H1 (cell line): ENCODE results near the gene MRPS18B.

Experiments used
- CHD1 ChIP-seq: IDR thresholded peaks from 2 replicates; pipeline ENCODE4 v1.6.1; 2012; ENCODE audit warnings: low read depth, low read length, improper control_type of control experiment
- CHD2 ChIP-seq: IDR thresholded peaks from 2 replicates; pipeline ENCODE4 v1.6.1; 2012; ENCODE audit warnings: low read length, improper control_type of control experiment
- CREB1 ChIP-seq: IDR thresholded peaks from 2 replicates; pipeline ENCODE4 v1.6.1; 2012; ENCODE audit warnings: inconsistent platforms
- EP300 ChIP-seq, 2 experiments: IDR thresholded peaks; 1 replicate in 1 of 2; 2 replicates in 1 of 2; pipeline ENCODE4 v1.6.1; 2011 to 2012; ENCODE audit warnings: low read depth in 2 of 2, low read length in 2 of 2, mild to moderate bottlenecking in 2 of 2, borderline replicate concordance in 1 of 2, inconsistent platforms in 1 of 2, moderate library complexity in 1 of 2
- KDM5A ChIP-seq: fragments of 200-600 bp; IDR thresholded peaks from 2 replicates; pipeline ENCODE4 v1.7.1; 2012; ENCODE audit warnings: mild to moderate bottlenecking, low read length, inconsistent platforms, mixed read lengths
- NANOG ChIP-seq: IDR thresholded peaks from 2 replicates; pipeline ENCODE4 v1.6.1; 2011; ENCODE audit warnings: low read length, low read depth, mild to moderate bottlenecking, inconsistent platforms; ENCODE audit not compliant: insufficient read depth, poor library complexity, severe bottlenecking
- RAD21 ChIP-seq, 2 experiments: IDR thresholded peaks in 1 of 2; conservative IDR thresholded peaks in 1 of 2; 2 replicates each; pipeline ENCODE4 v1.6.1; 2011; ENCODE audit warnings: low read depth in 2 of 2, low read length in 2 of 2, improper control_type of control experiment in 1 of 2, inconsistent platforms in 1 of 2, mild to moderate bottlenecking in 1 of 2, moderate library complexity in 1 of 2
- SIN3A ChIP-seq, 2 experiments: IDR thresholded peaks in 1 of 2; conservative IDR thresholded peaks in 1 of 2; 2 replicates each; pipeline ENCODE4 v1.6.1; 2011 to 2012; ENCODE audit warnings: low read length in 2 of 2, improper control_type of control experiment in 1 of 2, low read depth in 1 of 2, mild to moderate bottlenecking in 1 of 2
- SIX5 ChIP-seq: IDR thresholded peaks from 2 replicates; pipeline ENCODE4 v1.6.1; 2011; ENCODE audit warnings: mild to moderate bottlenecking, low read depth, low read length
- SUZ12 ChIP-seq: fragments of 200-600 bp; sonication (generic); IDR thresholded peaks from 2 replicates; pipeline ENCODE4 v1.6.1; 2012; ENCODE audit warnings: mild to moderate bottlenecking, inconsistent platforms, low read length, moderate library complexity, mixed read lengths
- TCF12 ChIP-seq: IDR thresholded peaks from 2 replicates; pipeline ENCODE4 v1.6.1; 2011; ENCODE audit warnings: low read depth, mild to moderate bottlenecking, low read length
- TF ChIP-seq, protein P1 (sequence below), 3 experiments: IDR thresholded peaks; 1 replicate in 2 of 3; 2 replicates in 1 of 3; pipeline versions ENCODE4 v1.5.1 to v1.6.1; 2011; ENCODE audit warnings: low read length in 3 of 3, mild to moderate bottlenecking in 3 of 3, inconsistent platforms in 2 of 3, low read depth in 1 of 3, moderate library complexity in 1 of 3; ENCODE audit not compliant: insufficient read depth in 1 of 3; ENCODE audit errors: control extremely low read depth in 1 of 3
- TF ChIP-seq, protein P2 (sequence below): IDR thresholded peaks from 2 replicates; pipeline ENCODE4 v1.6.1; 2011; ENCODE audit warnings: low read length, improper control_type of control experiment
- TF ChIP-seq, protein P3 (sequence below): IDR thresholded peaks from 2 replicates; pipeline ENCODE4 v1.6.1; 2012; ENCODE audit warnings: inconsistent platforms

DNA sequence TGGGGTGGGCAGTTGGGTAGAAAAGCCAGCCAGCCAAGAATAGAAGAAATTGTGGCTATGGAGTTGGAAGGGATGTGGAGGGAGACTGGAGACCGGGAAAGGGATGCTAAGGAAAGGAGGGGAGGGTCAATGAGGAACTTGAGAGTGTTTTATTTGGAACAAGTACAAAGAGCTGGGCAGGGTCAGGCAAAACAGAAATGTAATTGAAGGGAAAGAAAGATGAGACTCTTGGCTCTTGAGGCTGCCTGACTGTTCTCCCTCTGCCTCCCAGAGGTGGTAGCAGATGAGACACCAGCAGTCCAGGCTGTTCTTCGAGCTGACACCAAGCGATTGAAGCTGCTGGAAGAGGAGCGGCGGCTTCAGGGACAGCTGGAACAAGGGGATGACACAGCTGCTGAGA, 33.7 kb upstream of the MRPS18B start:
- TF ChIP-seq CREB1 (no peak), TCF12 (no peak), NANOG (no peak), CHD2 (no peak), EP300 (IDR thresholded peaks at IDR 0.05; ENCODE audit: borderline replicate concordance in 1 of 2, low read depth in 2 of 2, low read length in 2 of 2) (no peak), CHD1 (no peak), KDM5A (no peak), SUZ12 (no peak), SIX5 (no peak), SIN3A (conservative IDR thresholded peaks at IDR 0.05 in 1 of 2, IDR thresholded peaks at IDR 0.05 in 1 of 2; ENCODE audit: low read depth in 1 of 2, low read length in 2 of 2) (no peak), RAD21 (IDR thresholded peaks at IDR 0.05 in 1 of 2, conservative IDR thresholded peaks at IDR 0.05 in 1 of 2; ENCODE audit: low read depth in 2 of 2, low read length in 2 of 2) (no peak)
- TF ChIP-seq, protein P1, sequence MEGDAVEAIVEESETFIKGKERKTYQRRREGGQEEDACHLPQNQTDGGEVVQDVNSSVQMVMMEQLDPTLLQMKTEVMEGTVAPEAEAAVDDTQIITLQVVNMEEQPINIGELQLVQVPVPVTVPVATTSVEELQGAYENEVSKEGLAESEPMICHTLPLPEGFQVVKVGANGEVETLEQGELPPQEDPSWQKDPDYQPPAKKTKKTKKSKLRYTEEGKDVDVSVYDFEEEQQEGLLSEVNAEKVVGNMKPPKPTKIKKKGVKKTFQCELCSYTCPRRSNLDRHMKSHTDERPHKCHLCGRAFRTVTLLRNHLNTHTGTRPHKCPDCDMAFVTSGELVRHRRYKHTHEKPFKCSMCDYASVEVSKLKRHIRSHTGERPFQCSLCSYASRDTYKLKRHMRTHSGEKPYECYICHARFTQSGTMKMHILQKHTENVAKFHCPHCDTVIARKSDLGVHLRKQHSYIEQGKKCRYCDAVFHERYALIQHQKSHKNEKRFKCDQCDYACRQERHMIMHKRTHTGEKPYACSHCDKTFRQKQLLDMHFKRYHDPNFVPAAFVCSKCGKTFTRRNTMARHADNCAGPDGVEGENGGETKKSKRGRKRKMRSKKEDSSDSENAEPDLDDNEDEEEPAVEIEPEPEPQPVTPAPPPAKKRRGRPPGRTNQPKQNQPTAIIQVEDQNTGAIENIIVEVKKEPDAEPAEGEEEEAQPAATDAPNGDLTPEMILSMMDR (IDR thresholded peaks at IDR 0.05; ENCODE audit: control extremely low read depth in 1 of 3, insufficient read depth in 1 of 3, low read depth in 1 of 3, low read length in 3 of 3) = no peak
- TF ChIP-seq, protein P2, sequence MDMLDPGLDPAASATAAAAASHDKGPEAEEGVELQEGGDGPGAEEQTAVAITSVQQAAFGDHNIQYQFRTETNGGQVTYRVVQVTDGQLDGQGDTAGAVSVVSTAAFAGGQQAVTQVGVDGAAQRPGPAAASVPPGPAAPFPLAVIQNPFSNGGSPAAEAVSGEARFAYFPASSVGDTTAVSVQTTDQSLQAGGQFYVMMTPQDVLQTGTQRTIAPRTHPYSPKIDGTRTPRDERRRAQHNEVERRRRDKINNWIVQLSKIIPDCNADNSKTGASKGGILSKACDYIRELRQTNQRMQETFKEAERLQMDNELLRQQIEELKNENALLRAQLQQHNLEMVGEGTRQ = no peak
- TF ChIP-seq, protein P3, sequence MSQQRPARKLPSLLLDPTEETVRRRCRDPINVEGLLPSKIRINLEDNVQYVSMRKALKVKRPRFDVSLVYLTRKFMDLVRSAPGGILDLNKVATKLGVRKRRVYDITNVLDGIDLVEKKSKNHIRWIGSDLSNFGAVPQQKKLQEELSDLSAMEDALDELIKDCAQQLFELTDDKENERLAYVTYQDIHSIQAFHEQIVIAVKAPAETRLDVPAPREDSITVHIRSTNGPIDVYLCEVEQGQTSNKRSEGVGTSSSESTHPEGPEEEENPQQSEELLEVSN = no peak
